Muscle of leg (tissue), 11 donors: ENCODE data around the gene POU5F1. TPM values are rescaled to one million over a fixed set of nuclear protein-coding genes. Genes with fewer than 3 reads are reported as not detected.
"Not testable (repeated sequence)": the region's sequence is repeated elsewhere in the genome, so short reads cannot be mapped to it uniquely, and the experiment has no call there.

ENCODE experiments used
- DNase-seq: peaks from one replicate; pipeline ENCODE4 v3.0.0; 2013
- H3K27ac ChIP-seq: one replicate; pipeline ENCODE4 v1.5.1; 2013; ENCODE audit warnings: mild to moderate bottlenecking, low read length, control low read depth
- H3K27me3 ChIP-seq: one replicate; pipeline ENCODE4 v1.6.1; 2013; ENCODE audit warnings: low read length; ENCODE audit not compliant: control insufficient read depth, insufficient read depth
- H3K36me3 ChIP-seq: one replicate; pipeline ENCODE4 v1.6.1; 2013; ENCODE audit warnings: low read length; ENCODE audit not compliant: control insufficient read depth, insufficient read depth
- H3K4me1 ChIP-seq: one replicate; pipeline ENCODE4 v1.6.1; 2013; ENCODE audit warnings: low read length; ENCODE audit not compliant: control insufficient read depth, insufficient read depth
- H3K4me3 ChIP-seq: one replicate; pipeline ENCODE4 v1.5.1; 2013; ENCODE audit warnings: low read length, control low read depth
- H3K9me3 ChIP-seq: replicated peaks from 2 replicates; pipeline ENCODE4 v1.6.1; 2013; ENCODE audit warnings: low read depth, low read length; ENCODE audit not compliant: control insufficient read depth
- WGBS: methylation state at CpG from one replicate; pipeline ENCODE4 v1.1.5; 2013; ENCODE audit warnings: missing lambda C conversion rate; ENCODE audit not compliant: insufficient coverage; 5-methylcytosine and 5-hydroxymethylcytosine counted together
- polyA plus RNA-seq, 8 donors: library from polyadenylated mRNA; unstranded; fragments of 120-200 nt; gene quantifications; one replicate each; pipeline versions ENCODE4 v1.2.1 to v1.2.3, GENCODE V29; 2013; ENCODE audit warnings: inconsistent platforms in 1 of 8, low replicate concordance in 1 of 8; ENCODE audit not compliant: insufficient read length in 8 of 8, insufficient read depth in 1 of 8
- total RNA-seq: library from RNA; stranded (reverse); fragments of 120-200 nt; gene quantifications from one replicate; pipeline ENCODE4 v1.2.4, GENCODE V29; 2013

POU5F1 gene
- total and polyA plus RNA-seq, 9 donors: 0.13 to 1.3 (median 0.44) TPM

DNA sequence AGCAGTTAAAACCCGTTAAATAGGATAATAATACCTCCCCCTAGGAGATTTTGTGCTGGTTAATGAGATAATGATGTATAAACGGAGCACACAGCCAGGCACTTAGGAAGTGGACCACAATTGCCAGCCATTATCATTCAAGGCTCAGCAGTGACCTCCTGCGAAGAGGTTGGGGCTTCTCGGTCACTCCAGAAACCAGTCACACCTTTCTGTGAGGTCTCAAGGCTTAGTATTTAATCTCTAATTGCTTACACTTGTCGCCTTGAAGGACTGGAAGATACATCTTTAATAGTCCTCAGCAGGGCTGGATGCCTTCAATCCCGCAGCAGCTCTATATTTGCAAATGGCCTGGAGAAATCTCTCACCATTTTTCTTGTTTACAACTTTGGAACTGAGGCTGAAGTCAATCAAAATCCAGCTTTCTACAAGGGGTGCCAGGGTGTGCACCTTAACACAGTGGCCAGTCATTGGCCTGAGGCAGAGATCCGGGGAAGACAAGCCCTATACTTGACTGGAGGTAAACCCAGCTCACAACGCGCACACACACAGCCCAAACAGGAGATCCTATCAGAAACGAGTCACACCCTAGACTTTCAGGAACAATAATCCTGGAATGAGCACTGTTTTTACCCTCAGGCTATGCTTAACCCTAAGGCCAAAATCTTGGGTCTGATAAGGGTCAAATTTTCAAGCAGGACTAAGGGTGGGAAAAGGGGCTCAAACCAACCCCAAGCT, 1.2 kb downstream of the POU5F1 start:
- H3K9me3 ChIP-seq: no peaks in the 10 kb centered on the region
- H3K27me3 ChIP-seq: peaks cover 10% of the 10 kb centered on the region
- no peaks in the 10 kb centered on the region for H3K36me3 ChIP-seq
- H3K4me1 ChIP-seq: no peaks in the 10 kb centered on the region
- 54% methylated on average over 5 of the region's 10 CpGs for WGBS
- no peak overlapping the region for H3K27ac ChIP-seq
- no peak overlapping the region for H3K4me3 ChIP-seq
- no peak for DNase-seq

DNA sequence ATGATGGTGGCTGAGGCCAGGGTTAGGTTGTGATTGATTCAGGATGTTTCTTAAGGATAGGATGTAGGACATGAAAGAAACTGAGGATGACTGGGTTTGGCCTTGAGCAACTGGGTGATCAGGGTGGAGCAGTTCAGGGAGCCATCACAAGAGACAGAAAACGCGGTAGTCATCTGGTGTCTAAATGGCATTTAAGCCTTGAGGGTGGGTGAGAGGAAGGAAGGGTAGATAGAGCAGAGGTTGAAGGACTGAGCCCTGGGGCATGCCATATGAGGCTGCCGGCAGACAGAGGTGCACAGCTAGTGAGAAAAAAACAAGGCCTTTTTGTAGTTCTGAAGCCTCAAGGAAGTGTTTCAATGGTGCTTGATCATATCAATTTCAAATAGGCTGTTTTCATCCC, 1.9 kb downstream of the POU5F1 start:
- Histone ChIP-seq H3K9me3 (no peaks in the 10 kb centered on the region), H3K27me3 (peaks cover 10% of the 10 kb centered on the region), H3K4me3 (no peak overlapping the region), H3K27ac (no peak overlapping the region), H3K4me1 (no peaks in the 10 kb centered on the region), H3K36me3 (peaks cover 5% of the 10 kb centered on the region)
- DNase-seq: no peak
- 20% methylated on average over 2 of the region's 3 CpGs for WGBS

DNA sequence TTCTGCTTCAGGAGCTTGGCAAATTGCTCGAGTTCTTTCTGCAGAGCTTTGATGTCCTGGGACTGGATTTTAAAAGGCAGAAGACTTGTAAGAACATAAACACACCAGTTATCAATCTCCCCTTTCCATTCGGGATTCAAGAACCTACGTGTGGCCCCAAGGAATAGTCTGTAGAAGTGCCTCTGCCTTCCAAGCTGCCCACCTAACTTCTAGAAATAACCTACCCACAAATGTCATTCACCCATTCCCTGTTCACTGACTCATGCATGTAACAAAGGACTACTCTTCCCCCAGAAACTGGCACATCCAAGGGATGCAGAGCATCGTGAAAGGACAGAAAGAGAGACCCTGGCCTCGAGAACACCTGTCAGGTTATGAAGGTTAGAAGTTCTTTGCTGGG, 4.5 kb downstream of the POU5F1 start:
- Histone ChIP-seq H3K27me3 (peaks cover 7% of the 10 kb centered on the region), H3K9me3 (no peaks in the 10 kb centered on the region), H3K36me3 (peaks cover 21% of the 10 kb centered on the region), H3K4me1 (no peaks in the 10 kb centered on the region), H3K4me3 (no peak overlapping the region), H3K27ac (no peak overlapping the region)
- 69% methylated on average over 4 of the region's 5 CpGs for WGBS
- DNase-seq: no peak

DNA sequence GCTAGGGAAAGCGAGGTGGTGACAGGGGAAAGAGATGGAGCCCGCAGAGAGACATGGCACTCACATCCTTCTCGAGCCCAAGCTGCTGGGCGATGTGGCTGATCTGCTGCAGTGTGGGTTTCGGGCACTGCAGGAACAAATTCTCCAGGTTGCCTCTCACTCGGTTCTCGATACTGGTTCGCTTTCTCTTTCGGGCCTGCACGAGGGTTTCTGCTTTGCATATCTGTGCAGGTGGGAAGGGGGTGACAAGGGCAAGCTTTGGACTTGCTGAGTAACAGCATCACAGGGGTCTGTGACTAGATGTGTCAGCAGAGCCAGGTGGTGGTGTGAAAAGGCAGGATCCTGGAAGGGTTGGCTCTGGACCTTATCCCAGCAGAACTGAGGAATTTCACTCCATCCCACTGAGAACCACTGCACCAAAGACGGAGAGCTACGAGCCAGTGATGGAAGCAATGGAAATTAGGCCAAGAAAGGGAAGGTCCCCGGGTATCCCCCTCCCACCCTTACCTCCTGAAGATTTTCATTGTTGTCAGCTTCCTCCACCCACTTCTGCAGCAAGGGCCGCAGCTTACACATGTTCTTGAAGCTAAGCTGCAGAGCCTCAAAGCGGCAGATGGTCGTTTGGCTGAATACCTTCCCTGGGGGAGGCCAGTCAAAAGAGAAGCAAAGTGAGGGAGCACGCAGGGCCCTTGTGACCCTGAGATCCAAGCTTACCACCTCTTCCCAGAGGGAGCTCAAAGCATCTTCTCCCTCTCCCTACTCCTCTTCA, 5.2 kb downstream of the POU5F1 start:
- not testable (repeated sequence) for H3K9me3 ChIP-seq, DNase-seq, H3K27ac ChIP-seq, H3K4me3 ChIP-seq, H3K4me1 ChIP-seq, H3K27me3 ChIP-seq
- 83% methylated on average over 4 of the region's 17 CpGs for WGBS
- peaks cover 21% of the 10 kb centered on the region for H3K36me3 ChIP-seq

DNA sequence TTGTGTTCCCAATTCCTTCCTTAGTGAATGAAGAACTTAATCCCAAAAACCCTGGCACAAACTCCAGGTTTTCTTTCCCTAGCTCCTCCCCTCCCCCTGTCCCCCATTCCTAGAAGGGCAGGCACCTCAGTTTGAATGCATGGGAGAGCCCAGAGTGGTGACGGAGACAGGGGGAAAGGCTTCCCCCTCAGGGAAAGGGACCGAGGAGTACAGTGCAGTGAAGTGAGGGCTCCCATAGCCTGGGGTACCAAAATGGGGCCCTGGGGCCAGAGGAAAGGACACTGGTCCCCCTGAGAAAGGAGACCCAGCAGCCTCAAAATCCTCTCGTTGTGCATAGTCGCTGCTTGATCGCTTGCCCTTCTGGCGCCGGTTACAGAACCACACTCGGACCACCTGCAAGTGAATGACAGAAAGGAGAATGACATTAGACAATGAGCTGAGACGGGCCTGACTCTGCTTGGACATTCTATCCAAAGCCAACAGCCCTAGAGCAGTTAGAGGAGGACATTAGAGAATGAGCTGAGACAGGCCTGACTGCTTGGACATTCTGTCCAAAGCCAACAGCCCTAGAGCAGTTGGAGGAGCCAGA, 5.9 kb downstream of the POU5F1 start:
- H3K9me3 ChIP-seq, H3K4me3 ChIP-seq, H3K4me1 ChIP-seq, DNase-seq, H3K27ac ChIP-seq, H3K27me3 ChIP-seq: not testable (repeated sequence)
- 95% methylated on average over 4 of the region's 9 CpGs for WGBS
- H3K36me3 ChIP-seq: peaks cover 21% of the 10 kb centered on the region

DNA sequence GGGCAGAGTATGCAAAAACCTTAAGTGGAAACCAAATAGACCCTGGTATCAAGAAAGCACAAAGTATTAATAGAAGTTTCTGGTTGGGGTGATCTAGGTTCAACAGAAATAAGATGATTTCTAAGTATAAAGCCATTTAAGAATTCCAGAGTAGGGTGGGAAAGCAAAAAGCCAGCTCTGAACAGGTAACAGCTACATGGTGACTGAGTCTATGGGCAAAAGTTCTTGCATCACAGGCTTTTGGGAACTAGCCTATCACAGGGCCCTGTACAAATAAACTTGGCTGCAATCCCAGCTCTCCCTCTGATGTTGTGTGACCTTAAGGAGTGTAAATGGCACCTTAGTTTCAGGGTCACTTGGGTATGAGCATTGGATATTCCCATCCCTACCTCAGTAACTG, 6.6 kb downstream of the POU5F1 start:
- H3K27me3 ChIP-seq: no peaks in the 10 kb centered on the region

DNA sequence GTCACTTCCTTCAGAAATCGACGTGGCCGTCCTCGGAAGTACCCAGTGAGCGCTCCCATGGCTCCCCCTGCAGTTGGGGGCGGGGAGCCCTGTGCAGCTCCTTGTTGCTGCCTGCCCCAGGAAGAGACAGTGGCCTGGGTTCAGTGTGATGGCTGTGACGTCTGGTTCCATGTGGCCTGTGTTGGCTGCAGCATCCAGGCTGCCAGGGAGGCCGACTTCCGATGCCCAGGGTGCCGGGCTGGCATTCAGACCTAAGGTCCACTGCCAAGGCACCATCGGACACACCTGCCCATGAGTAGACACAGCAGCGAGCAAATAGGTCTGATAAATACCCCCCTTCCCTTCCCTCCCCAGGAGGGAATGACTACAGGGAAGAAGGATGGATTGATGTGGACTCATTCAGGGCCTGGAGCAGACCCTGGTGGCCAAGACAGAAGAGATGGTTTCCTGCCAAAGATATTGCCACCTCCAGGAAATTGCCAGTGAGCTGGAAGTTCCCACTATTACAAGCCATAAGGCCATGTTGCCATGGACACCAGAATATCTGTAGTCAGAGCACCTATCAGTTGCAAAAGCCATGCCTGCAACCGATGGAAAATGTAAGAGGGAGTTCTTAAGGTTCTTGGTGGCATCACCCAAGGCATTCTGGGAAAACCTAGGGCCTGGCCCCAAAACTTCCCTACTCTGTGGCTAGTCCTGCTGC, 7.9 kb downstream of the POU5F1 start:
- no peaks in the 10 kb centered on the region for H3K27me3 ChIP-seq
- no peak for DNase-seq
- 83% methylated on average over 11 of the region's 13 CpGs for WGBS
- H3K9me3 ChIP-seq: no peaks in the 10 kb centered on the region
- H3K36me3 ChIP-seq: peaks cover 21% of the 10 kb centered on the region
- H3K4me3 ChIP-seq: no peak overlapping the region
- H3K4me1 ChIP-seq: peaks cover 12% of the 10 kb centered on the region
- H3K27ac ChIP-seq: no peak overlapping the region

More for the DNA sequence above, 6.6 kb downstream of the POU5F1 start:
- Histone ChIP-seq H3K36me3 (peaks cover 21% of the 10 kb centered on the region), H3K27ac (no peak overlapping the region), H3K9me3 (no peaks in the 10 kb centered on the region), H3K4me1 (peaks cover 11% of the 10 kb centered on the region), H3K4me3 (no peak overlapping the region)
- DNase-seq: no peak

DNA sequence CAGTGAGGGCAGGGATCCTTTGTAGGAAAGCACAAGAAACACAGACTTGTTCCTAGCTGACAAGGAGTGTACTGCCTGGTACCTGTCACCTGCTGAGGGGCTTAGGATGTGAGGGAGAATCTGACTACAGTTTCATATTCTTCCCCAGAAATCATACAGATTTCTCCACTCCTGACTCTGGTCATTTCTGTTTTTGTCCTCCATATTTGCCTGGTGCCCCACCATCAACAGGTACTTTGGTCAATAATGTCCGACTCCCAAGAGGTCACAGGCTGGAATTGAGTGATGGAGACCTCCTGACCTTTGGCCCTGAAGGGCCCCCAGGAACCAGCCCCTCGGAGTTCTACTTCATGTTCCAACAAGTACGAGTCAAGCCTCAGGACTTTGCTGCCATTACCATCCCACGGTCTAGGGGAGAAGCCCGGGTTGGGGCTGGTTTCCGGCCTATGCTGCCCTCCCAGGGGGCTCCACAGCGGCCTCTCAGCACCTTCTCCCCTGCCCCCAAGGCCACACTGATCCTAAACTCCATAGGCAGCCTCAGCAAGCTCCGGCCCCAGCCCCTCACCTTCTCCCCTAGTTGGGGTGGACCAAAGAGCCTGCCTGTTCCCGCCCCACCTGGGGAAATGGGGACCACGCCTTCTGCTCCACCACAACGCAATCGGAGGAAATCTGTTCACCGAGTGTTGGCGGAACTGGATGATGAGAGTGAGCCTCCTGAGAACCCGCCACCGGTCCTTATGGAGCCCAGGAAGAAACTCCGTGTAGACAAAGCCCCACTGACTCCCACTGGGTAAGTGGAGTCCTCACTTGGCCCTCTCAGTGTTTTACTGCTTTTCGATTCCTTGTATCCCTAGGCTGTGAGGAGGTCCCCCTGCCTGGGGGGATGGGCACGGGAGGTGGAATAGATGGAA, 9.0 kb downstream of the POU5F1 start:
- Histone ChIP-seq H3K4me3 (no peak overlapping the region), H3K27ac (no peak overlapping the region), H3K36me3 (peaks cover 21% of the 10 kb centered on the region), H3K27me3 (no peaks in the 10 kb centered on the region), H3K9me3 (no peaks in the 10 kb centered on the region), H3K4me1 (peaks cover 17% of the 10 kb centered on the region)
- no peak for DNase-seq
- 82% methylated on average over 15 of the region's 19 CpGs for WGBS
